Measurements from ENCODE around the gene C17orf113. TPM values are rescaled to one million over a fixed set of nuclear protein-coding genes. Genes with fewer than 3 reads are reported as not detected.

Gene C17orf113
- total and polyA plus RNA-seq, 11 donors, result 0.24 to 1.2 (median 0.72) TPM

DNA sequence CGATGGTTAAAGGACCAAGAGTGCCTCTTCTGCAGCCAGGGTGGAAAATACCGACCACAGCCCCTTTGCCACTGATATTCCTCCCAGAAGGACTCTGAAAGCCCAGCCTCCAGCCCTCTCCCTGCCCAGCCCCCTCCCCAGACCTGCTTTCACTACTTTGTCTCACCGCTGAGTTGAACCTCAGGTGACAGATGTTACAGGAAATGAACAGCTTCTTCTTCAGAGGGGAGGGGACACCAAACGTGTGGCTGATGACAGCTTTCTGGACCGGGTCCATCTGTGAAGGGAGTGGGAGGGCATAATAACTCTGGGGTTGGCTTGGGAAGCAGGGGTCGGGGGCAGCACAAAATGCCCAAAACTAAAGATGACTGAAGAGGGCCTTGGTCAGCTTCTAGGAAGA, 16.3 kb downstream of the C17orf113 start:
- no peak for DNase-seq
- TF ChIP-seq, protein P1, sequence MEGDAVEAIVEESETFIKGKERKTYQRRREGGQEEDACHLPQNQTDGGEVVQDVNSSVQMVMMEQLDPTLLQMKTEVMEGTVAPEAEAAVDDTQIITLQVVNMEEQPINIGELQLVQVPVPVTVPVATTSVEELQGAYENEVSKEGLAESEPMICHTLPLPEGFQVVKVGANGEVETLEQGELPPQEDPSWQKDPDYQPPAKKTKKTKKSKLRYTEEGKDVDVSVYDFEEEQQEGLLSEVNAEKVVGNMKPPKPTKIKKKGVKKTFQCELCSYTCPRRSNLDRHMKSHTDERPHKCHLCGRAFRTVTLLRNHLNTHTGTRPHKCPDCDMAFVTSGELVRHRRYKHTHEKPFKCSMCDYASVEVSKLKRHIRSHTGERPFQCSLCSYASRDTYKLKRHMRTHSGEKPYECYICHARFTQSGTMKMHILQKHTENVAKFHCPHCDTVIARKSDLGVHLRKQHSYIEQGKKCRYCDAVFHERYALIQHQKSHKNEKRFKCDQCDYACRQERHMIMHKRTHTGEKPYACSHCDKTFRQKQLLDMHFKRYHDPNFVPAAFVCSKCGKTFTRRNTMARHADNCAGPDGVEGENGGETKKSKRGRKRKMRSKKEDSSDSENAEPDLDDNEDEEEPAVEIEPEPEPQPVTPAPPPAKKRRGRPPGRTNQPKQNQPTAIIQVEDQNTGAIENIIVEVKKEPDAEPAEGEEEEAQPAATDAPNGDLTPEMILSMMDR (IDR thresholded peaks at IDR 0.05), result no peak
- no peak for TF ChIP-seq POLR2A (IDR thresholded peaks at IDR 0.05)
- Histone ChIP-seq H3K27me3 (peaks cover 0 to 10% (median 0%) of the 10 kb centered on the region in 9 donors), H3K36me3 (no peaks in the 10 kb centered on the region), H3K4me3 (no peak overlapping the region), H3K4me1 (no peaks in the 10 kb centered on the region), H3K27ac (no peak overlapping the region), H3K9me3 (no peaks in the 10 kb centered on the region)
- 43 to 53% (median 44%) methylated on average over 5 to 6 of the region's 6 CpGs for WGBS, 4 donors
- no peak for ATAC-seq
- intact Hi-C loops (cut with DNase I), result no loop called here

DNA sequence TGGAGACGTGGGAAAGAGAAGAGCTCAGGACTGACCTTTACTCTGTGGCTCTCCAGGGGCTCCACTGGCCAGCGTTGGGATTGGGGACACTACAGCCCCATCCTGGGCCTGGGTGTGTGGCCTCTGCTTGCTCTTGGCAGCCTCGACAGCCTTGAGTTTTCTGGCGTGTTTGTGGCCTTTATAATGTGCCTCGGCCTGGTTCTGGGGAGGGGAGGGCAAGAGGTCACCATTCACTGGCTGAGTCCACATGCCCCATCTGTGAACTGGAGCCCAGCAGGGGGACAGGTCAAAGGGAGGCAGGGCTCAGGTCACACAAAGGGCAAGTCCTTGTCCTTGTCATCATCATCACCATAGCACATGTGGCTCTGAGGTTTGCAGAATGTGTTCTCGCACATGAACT, 18.8 kb downstream of the C17orf113 start:
- H3K27me3 ChIP-seq, result peaks cover 0 to 9% (median 0%) of the 10 kb centered on the region in 9 donors
- TF ChIP-seq POLR2A (IDR thresholded peaks at IDR 0.05), result no peak
- TF ChIP-seq, protein P1 (IDR thresholded peaks at IDR 0.05), result no peak
- H3K9me3 ChIP-seq, result no peaks in the 10 kb centered on the region
- no peaks in the 10 kb centered on the region for H3K36me3 ChIP-seq
- H3K27ac ChIP-seq, result peak overlapping the region in 1 of 12 donors; percentile 26
- 60 to 63% (median 61%) methylated on average over 6 of the region's 6 CpGs for WGBS, 4 donors
- intact Hi-C loops (cut with DNase I), result no loop called here
- peak; percentile 42 to 77 (median 59) for DNase-seq
- no peak overlapping the region for H3K4me3 ChIP-seq
- peak; percentile 50 to 76 (median 66) for ATAC-seq
- peaks cover 0 to 5% (median 0%) of the 10 kb centered on the region in 12 donors for H3K4me1 ChIP-seq

DNA sequence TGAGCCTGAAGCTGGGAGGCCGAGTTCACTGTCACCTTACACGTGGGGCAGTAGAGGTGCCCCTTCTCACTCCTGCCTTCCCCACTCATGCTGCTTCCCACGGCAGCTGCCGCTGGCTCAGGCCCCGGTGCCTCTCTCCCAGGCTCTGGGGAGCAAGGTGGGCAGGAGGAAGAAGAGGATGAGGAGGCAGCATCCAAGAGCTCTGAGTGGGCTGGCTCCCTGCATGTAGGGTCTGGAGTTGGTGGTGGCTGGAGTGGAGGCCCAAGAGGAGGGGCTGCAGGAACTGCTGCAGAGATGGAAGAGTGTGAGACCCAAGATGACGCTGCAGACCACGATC, 21.6 kb downstream of the C17orf113 start:
- 69 to 80% (median 70%) methylated on average over 6 to 7 of the region's 7 CpGs for WGBS, 4 donors
- H3K4me3 ChIP-seq, result no peak overlapping the region
- ATAC-seq (no peak), DNase-seq (no peak)
- no peak overlapping the region for H3K27ac ChIP-seq
- H3K27me3 ChIP-seq, result peaks cover 0 to 9% (median 0%) of the 10 kb centered on the region in 9 donors
- intact Hi-C loops (cut with DNase I), result loop anchor here in 7 of 10 donors (5.0 to 10.0 kb wide), 4 partner anchors 39 to 286 kb away; no protein-coding TSS in a partner anchor
- no peaks in the 10 kb centered on the region for H3K9me3 ChIP-seq
- TF ChIP-seq, protein P1 (IDR thresholded peaks at IDR 0.05), result no peak
- no peak for TF ChIP-seq POLR2A (IDR thresholded peaks at IDR 0.05)
- peaks cover 0 to 8% (median 6%) of the 10 kb centered on the region in 9 donors for H3K36me3 ChIP-seq
- peaks cover 0 to 24% (median 14%) of the 10 kb centered on the region in 12 donors for H3K4me1 ChIP-seq

DNA sequence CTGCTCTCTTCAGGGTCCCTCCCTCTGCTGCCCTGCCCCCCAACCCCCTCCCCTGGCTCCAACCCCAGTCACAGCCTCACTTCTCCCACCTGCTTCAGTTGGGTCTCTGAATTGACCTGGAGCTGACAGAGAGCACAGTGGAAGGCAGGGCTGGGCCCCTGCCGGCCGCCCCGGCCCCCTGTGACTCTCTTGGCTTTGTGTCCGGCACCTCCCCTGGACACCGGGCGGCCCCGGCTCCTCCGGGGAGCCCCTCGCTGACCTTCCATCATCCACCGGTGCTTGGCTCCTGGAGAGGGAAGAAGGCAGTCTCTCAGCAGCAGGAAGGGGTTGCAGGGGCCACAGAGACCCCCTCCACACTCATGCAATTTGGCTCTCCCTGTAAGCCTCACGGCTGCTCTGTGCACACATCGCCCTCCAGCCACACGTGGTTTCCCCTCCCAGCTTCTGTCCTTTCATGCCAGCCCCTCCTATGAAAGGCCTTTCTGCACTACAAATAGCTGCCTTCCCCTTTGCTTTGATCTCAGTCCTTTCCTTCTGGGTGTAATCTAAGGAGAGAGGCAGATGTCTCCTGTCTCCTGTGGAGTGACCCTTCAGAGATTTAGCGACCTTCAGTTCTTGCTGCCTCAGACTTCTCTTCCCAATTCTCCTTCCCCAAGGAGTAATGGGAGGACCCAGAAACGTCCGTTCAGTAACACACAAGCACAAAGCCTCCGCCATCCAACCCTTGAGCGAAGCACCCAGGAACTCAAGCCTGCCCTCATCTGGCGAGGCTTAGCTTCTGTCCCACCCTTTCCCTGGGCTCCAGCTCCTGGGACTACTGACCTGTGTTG, 22.2 kb downstream of the C17orf113 start:
- H3K36me3 ChIP-seq, result peaks cover 0 to 14% (median 12%) of the 10 kb centered on the region in 9 donors
- ATAC-seq (no peak), DNase-seq (no peak)
- intact Hi-C loops (cut with DNase I), result loop anchor here in 7 of 10 donors (5.0 to 10.0 kb wide), 4 partner anchors 39 to 287 kb away; no protein-coding TSS in a partner anchor
- 54 to 65% (median 56%) methylated on average over 16 to 19 of the region's 19 CpGs for WGBS, 4 donors
- no peak overlapping the region for H3K27ac ChIP-seq
- H3K4me1 ChIP-seq, result peaks cover 0 to 30% (median 14%) of the 10 kb centered on the region in 12 donors
- peaks cover 0 to 9% (median 0%) of the 10 kb centered on the region in 9 donors for H3K27me3 ChIP-seq
- no peak overlapping the region for H3K4me3 ChIP-seq
- no peak for TF ChIP-seq POLR2A (IDR thresholded peaks at IDR 0.05)
- TF ChIP-seq, protein P1 (IDR thresholded peaks at IDR 0.05), result peak in 2 of 12 donors; percentile 10 to 12
- H3K9me3 ChIP-seq, result no peaks in the 10 kb centered on the region

Data from heart left ventricle (tissue), 16 donors.